AG09309 (cell line): Measurements from ENCODE around the gene TNNI2.

Source experiments
- DNase-seq: peaks from one replicate; pipeline ENCODE4 v3.0.0-alpha.2; 2010; ENCODE audit warnings: low read depth
- H3K4me3 ChIP-seq: 2 replicates; pipeline ENCODE4 v1.5.1; 2011; ENCODE audit warnings: mild to moderate bottlenecking, low read depth, low read length, moderate library complexity; ENCODE audit not compliant: control insufficient read depth
- TF ChIP-seq, protein P1 (sequence below): IDR thresholded peaks from 2 replicates; pipeline ENCODE4 v1.5.1; 2011; ENCODE audit warnings: mild to moderate bottlenecking, low read depth, low read length, inconsistent platforms; ENCODE audit not compliant: insufficient read depth, control insufficient read depth; ENCODE audit errors: missing control alignments

The TNNI2 gene

DNA sequence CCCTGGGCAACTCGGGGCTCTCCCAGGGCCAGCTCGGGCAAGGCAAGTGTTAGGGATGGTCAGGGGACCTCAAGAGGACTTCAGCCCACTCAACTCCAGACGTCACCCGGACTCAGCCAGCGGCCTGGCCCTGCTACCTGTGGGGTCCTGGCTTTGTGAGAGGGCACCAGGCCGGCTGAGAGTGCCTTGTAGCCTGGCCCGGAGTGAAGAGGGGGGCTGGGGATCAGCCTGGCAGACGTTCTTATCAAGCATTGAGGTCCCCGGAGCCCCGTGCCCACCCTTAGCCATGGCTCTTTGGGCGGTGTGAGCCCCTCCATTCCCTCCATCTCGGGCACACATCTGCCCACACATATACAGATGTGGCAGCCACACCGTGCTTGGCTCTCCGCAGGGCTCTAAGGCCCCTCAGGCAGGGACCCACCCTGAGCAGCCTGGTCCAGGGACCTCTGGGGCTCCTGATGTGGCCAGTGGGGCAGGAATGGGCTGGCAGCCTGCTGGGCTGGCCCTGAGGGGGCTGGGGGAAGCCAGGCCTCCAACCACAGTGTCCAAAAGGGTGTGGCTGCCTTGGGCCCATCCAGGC lies 29.4 kb downstream of the TNNI2 start:
- DNase-seq: no peak
- TF ChIP-seq, protein P1, sequence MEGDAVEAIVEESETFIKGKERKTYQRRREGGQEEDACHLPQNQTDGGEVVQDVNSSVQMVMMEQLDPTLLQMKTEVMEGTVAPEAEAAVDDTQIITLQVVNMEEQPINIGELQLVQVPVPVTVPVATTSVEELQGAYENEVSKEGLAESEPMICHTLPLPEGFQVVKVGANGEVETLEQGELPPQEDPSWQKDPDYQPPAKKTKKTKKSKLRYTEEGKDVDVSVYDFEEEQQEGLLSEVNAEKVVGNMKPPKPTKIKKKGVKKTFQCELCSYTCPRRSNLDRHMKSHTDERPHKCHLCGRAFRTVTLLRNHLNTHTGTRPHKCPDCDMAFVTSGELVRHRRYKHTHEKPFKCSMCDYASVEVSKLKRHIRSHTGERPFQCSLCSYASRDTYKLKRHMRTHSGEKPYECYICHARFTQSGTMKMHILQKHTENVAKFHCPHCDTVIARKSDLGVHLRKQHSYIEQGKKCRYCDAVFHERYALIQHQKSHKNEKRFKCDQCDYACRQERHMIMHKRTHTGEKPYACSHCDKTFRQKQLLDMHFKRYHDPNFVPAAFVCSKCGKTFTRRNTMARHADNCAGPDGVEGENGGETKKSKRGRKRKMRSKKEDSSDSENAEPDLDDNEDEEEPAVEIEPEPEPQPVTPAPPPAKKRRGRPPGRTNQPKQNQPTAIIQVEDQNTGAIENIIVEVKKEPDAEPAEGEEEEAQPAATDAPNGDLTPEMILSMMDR: no peak
- H3K4me3 ChIP-seq: no peak overlapping the region

DNA sequence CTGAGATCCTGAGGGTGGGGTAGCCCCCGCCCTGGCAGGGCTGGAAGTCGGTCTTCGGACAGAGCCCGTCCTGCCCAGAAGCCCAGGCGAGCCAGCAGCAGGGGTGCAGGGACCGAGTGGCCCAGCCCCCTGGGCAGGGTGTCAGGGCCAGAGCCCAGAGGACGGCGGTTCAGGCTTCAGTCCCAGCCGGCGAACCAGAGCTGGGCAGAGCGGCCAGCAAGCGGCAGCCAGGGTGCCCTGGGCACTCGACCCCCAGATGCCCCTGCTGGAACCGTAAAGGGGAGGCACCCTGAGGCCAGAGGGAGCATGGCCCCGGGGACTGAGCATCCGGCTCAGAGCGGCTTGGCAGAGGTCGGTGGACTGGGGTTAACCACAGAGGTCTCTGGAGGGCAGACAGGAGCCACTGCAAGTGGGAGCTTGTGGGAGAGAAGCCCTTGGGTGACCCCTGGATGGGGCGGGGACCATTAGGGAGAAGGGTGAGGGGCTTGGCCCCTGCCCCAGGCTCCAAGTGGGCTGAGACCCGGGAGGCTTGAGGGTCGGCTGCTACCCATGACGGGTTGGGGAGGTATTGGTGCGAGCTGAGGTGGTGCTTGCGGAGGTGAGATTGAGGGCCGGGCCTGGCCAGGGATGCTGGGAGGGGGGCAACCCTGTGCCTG lies 30.0 kb downstream of the TNNI2 start:
- DNase-seq: no peak
- TF ChIP-seq, protein P1: no peak
- H3K4me3 ChIP-seq: no peak overlapping the region

DNA sequence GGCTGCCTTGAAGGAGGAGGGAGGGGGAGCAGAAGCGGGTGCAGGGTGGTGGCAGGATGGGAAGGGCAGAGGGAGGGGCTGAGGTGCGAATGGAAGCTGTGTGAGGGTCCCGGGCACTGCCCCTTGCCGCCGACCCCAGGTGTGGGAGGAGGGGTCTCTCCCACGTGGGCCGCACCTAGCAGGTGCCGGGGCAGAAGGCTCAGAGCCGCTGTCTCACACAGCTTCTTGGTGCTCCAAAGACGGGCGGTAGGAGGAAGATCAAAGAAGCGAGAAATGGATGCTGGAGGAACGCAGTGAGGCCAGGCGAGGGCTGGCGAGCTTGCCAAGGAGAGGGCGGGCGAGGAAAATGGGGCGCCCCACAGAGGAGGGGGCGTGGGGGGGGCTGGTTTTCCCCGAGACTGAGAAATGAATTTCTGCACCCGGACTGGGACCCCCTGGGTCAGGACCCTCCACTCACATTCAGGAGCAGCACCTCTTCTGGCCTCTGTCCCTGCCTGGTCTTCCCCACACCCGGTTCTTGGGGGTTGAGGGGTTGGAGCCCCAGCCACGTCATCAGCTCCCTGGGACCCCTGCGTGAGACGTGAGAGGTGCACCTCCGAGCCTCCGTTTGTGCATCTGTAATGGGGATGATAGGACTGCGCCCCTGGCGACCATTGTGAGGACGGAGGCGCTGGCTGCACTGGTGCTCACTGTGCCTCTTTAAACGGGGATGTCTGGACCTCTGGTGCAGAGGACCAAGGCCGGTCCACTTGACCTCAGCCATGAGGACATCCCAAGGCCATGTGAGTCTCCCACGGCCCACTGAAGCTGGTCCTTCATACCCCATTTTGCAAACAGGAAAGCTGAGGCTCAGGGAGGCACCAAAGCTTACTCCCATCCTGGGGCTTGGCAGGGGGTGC lies 30.9 kb downstream of the TNNI2 start:
- no peak overlapping the region for H3K4me3 ChIP-seq
- TF ChIP-seq, protein P1: peak; percentile 61
- DNase-seq: no peak

DNA sequence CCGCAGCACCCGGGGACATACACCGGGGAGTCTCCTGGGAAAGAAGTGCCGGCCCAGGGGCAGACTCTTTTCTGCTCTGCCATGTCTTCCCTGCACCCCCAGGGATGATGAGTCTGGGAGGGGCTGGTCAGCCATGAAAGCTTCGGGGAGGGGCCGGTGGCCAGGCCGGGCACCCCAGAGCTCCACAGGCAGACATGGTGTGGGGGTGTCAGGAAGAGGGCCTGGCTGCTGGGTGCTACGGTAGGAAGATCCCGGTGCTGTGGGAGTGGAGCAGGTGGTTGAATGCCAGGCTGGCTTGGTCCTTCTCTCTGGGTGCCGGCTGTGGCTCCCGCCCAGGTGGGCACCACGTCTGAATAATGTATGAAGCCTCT lies 31.5 kb downstream of the TNNI2 start:
- TF ChIP-seq, protein P1: no peak
- H3K4me3 ChIP-seq: no peak overlapping the region
- no peak for DNase-seq

DNA sequence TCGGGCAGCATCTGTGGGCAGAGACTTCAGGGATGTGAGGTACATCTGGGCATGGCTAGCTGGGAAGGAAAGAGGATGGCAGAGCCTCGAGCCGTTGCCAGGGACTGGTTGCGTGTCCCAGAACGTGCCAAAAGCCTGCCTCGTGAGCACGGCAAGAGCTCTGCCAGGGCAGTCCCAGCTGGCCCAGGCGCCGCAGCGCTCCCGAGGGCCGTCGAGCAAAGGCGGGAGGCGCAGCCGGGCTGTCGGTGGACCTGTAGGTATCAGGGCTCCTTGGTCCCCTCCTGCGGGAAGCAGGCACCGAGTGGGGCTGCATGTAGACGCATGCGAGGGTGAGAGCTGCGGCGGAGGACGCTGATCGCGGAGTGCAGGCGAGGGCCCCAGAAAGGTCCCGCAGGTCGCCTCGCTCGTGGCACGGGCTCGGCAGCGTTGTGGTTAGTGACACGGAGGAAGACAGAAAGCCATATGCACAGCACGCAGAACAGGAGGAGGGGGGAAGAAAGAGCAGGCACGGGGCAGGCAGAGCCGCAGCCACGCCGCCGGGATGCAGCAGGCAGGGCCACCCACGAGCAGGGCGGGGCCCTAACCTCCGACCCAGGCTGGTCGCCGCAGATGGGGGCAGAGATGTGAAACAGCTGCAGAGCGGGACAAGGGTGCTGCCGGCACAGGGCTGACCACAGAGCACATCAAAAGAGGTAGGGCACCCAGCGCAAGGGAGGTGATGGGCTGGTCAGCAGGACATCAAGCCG lies 32.1 kb downstream of the TNNI2 start:
- no peak overlapping the region for H3K4me3 ChIP-seq
- no peak for DNase-seq
- TF ChIP-seq, protein P1: no peak

DNA sequence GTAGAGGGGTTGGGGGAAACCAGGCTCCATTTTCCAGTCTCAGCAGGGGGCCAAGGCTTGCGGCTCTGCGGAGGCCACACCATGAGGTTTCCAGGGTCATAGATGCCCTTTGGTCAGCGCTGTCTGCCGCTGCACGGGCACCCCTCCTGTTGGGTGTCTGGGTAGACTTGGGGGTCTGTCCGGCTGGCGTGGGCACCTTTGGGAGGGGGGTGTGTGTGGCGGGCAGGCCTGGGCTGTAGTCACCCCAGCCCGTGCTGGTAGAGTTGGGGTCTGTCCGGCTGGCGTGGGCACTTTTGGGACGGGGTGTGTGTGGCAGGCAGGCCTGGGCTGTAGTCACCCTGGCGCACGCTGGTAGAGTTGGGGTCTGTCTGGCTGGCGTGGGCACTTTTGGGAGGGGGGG lies 32.8 kb downstream of the TNNI2 start:
- H3K4me3 ChIP-seq: no peak overlapping the region
- DNase-seq: no peak
- TF ChIP-seq, protein P1: no peak
